OCI-LY1 (cell line): ENCODE data around the gene HNRNPM.

Source experiments
- EZH2 ChIP-seq: fragments of 200-600 bp; sonication (generic), shearing (Covaris generic); IDR thresholded peaks from 2 replicates; pipeline ENCODE4 v1.8.0; 2017; ENCODE audit warnings: borderline replicate concordance, mixed run types, mild to moderate bottlenecking, antibody characterized with exemption, low read length, moderate library complexity, mixed read lengths
- TF ChIP-seq, protein P1 (sequence below): fragments of 200-600 bp; sonication (generic), shearing (Covaris generic); IDR thresholded peaks from 2 replicates; pipeline ENCODE4 v1.5.1; 2017; ENCODE audit warnings: mild to moderate bottlenecking, antibody characterized with exemption, low read length, moderate library complexity, mixed read lengths

DNA sequence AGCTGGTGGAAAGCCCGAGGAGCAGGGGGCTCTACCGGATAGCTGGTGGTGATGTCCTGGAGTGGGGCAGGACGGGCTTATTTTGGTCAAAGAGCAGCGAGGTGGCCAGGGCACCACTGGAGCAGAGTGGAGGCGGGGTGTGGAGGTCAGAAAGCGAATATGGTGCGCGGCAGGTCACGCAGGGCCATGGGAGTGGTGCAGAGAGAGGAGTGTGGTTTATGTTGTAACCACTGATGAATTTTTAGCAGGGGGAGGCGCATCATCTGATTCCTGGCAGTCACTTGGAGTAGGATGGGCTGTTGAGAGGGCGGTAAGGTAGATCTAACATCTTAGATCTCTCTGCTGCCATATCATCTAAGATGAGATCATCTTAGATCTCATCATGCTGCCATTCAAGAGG is 70.5 kb downstream of the HNRNPM start:
- TF ChIP-seq EZH2: no peak
- TF ChIP-seq, protein P1, sequence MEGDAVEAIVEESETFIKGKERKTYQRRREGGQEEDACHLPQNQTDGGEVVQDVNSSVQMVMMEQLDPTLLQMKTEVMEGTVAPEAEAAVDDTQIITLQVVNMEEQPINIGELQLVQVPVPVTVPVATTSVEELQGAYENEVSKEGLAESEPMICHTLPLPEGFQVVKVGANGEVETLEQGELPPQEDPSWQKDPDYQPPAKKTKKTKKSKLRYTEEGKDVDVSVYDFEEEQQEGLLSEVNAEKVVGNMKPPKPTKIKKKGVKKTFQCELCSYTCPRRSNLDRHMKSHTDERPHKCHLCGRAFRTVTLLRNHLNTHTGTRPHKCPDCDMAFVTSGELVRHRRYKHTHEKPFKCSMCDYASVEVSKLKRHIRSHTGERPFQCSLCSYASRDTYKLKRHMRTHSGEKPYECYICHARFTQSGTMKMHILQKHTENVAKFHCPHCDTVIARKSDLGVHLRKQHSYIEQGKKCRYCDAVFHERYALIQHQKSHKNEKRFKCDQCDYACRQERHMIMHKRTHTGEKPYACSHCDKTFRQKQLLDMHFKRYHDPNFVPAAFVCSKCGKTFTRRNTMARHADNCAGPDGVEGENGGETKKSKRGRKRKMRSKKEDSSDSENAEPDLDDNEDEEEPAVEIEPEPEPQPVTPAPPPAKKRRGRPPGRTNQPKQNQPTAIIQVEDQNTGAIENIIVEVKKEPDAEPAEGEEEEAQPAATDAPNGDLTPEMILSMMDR: no peak
